ENCODE measurements around the gene LYPD1. TPM values are rescaled to one million over a fixed set of nuclear protein-coding genes. Genes with fewer than 3 reads are reported as not detected.

The LYPD1 gene
- total RNA-seq, 1 experiment from 2014 or later = 5.1 TPM

DNA sequence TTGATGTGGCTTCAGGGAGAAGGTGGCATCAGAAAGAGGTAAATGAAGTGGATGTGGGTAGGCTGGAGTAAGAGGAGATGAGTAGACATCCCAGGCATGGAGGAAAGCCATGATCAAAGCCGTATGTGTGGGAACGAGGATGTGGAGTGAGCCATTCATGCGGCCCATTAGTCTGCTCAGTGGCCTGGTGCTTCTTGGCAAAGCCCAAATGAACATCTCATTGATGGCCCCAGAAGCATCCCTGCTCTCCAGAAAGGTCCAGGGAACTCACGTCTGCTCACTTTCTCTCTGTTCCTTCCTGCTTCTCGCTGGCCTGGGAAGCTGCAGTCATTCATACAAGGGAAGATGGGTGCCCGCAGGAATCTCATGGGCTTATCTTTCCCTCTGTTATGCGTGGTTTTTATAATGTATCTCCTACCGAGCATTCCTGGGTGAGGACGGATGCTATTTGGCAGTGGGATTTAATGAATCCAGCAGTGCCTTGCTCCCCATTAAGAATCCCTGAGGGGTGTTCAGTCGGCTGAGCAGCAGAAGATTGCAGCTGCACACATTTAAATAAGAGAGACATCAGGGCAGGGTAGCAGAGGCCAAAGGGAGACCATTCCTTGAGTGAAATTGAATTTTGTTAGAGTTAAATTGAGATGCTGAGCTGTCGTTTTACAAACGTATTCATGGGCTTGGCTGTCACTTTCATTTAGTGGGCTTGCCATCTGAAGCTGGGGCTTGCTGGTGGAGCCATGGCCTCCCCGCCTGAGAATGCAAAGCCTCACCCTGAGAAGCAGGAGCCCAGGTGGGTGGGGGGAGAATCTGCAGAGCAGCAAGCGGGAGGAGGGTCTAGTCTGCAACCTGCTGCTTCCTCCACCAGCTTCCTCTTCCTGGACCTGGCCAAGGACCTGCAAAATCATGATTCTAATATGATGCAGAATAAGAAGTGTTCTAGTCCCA, 64.5 kb downstream of the LYPD1 start:
- H3K36me3 ChIP-seq (ENCODE audit: low read depth) = no peaks in the 10 kb centered on the region
- H3K4me3 ChIP-seq = no peak overlapping the region
- no peak overlapping the region for H2AFZ ChIP-seq
- no peaks in the 10 kb centered on the region for H3K9me2 ChIP-seq (ENCODE audit: insufficient read depth)
- TF ChIP-seq, protein P1, sequence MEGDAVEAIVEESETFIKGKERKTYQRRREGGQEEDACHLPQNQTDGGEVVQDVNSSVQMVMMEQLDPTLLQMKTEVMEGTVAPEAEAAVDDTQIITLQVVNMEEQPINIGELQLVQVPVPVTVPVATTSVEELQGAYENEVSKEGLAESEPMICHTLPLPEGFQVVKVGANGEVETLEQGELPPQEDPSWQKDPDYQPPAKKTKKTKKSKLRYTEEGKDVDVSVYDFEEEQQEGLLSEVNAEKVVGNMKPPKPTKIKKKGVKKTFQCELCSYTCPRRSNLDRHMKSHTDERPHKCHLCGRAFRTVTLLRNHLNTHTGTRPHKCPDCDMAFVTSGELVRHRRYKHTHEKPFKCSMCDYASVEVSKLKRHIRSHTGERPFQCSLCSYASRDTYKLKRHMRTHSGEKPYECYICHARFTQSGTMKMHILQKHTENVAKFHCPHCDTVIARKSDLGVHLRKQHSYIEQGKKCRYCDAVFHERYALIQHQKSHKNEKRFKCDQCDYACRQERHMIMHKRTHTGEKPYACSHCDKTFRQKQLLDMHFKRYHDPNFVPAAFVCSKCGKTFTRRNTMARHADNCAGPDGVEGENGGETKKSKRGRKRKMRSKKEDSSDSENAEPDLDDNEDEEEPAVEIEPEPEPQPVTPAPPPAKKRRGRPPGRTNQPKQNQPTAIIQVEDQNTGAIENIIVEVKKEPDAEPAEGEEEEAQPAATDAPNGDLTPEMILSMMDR (conservative IDR thresholded peaks at IDR 0.05) = no peak
- TF ChIP-seq EZH2 (IDR thresholded peaks at IDR 0.05; ENCODE audit: low read depth) = no peak
- ChIA-PET CTCF (no interaction called here), POLR2A (ENCODE audit: unreplicated experiment) (no interaction called here)
- H3K27me3 ChIP-seq (ENCODE audit: insufficient read depth, low read depth) = no peaks in the 10 kb centered on the region
- no peaks in the 10 kb centered on the region for H3K4me1 ChIP-seq (replicated peaks; ENCODE audit: insufficient read depth)
- intact Hi-C loops (cut with micrococcal nuclease; ENCODE audit: unreplicated experiment) = no loop called here
- peaks cover 12% of the 10 kb centered on the region for H4K20me1 ChIP-seq (ENCODE audit: insufficient read depth)
- BruUV-seq (replicated peaks) = no TSS peak
- DNase-seq = no peak
- H3K9me3 ChIP-seq (ENCODE audit: insufficient read depth, low read depth) = no peaks in the 10 kb centered on the region
- no peak overlapping the region for H3K27ac ChIP-seq
- no peak overlapping the region for H3K4me2 ChIP-seq
- H3K79me2 ChIP-seq (ENCODE audit: low read depth) = peaks cover 6% of the 10 kb centered on the region
- H3F3A ChIP-seq (ENCODE audit: insufficient read depth, low read depth) = no peaks in the 10 kb centered on the region

DNA sequence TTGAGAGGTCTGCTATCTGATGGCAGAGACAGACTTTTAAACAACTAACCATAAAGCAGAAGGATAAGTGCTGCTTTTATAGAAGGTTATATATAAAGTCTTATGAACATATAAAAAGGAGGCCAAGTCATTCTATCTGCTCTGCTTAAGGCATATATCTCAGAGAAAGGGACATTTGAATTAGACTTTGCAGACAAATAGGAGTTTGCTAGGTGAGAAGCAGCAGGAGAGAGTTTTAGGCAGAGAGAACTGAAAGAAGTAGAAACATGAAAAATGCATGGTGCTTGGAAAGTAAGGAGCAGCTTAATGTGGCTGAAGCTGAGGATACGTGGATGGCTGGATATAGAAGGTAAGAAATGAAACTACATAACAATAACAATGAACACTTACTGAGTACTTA, 65.4 kb downstream of the LYPD1 start:
- Histone ChIP-seq H3F3A (ENCODE audit: insufficient read depth, low read depth) (no peaks in the 10 kb centered on the region), H3K27me3 (ENCODE audit: insufficient read depth, low read depth) (no peaks in the 10 kb centered on the region), H3K27ac (no peak overlapping the region), H3K4me3 (no peak overlapping the region), H3K79me2 (ENCODE audit: low read depth) (peaks cover 6% of the 10 kb centered on the region), H4K20me1 (ENCODE audit: insufficient read depth) (peaks cover 12% of the 10 kb centered on the region), H3K4me1 (replicated peaks; ENCODE audit: insufficient read depth) (no peaks in the 10 kb centered on the region), H3K9me3 (ENCODE audit: insufficient read depth, low read depth) (no peaks in the 10 kb centered on the region), H2AFZ (no peak overlapping the region), H3K9me2 (ENCODE audit: insufficient read depth) (no peaks in the 10 kb centered on the region), H3K4me2 (no peak overlapping the region), H3K36me3 (ENCODE audit: low read depth) (no peaks in the 10 kb centered on the region)
- DNase-seq = no peak
- TF ChIP-seq, protein P1 (conservative IDR thresholded peaks at IDR 0.05) = no peak
- no peak for TF ChIP-seq EZH2 (IDR thresholded peaks at IDR 0.05; ENCODE audit: low read depth)
- ChIA-PET POLR2A (ENCODE audit: unreplicated experiment) (no interaction called here), CTCF (no interaction called here)
- no TSS peak for BruUV-seq (replicated peaks)
- intact Hi-C loops (cut with micrococcal nuclease; ENCODE audit: unreplicated experiment) = no loop called here

DNA sequence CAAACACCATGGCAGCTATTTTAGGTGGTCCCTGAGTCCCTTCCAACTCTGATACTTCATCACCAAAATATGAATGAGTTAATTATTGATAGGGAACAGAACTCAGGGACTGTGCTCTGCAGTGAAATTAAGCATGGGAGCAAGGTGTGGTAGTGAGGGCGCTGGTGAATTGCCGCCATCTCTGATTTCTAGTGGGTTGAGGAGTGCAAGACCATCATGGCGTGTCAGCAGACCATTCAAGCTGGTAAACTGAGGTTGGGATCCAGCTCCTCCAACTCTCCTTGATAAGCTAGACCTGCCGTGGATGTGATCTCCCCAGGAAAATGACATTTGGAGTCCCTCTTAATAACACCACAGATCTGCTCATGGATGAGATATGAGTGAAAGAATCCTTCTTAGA, 70.4 kb downstream of the LYPD1 start:
- intact Hi-C loops (cut with micrococcal nuclease; ENCODE audit: unreplicated experiment) = no loop called here

More for the DNA sequence above, 70.4 kb downstream of the LYPD1 start:
- no peaks in the 10 kb centered on the region for H3F3A ChIP-seq (ENCODE audit: insufficient read depth, low read depth)
- no peaks in the 10 kb centered on the region; the same call in 1 of the 2 replicates for H4K20me1 ChIP-seq (ENCODE audit: insufficient read depth)
- CTCF ChIA-PET = no interaction called here
- POLR2A ChIA-PET (ENCODE audit: unreplicated experiment) = no interaction called here
- H3K27ac ChIP-seq = no peak overlapping the region
- no peaks in the 10 kb centered on the region for H3K9me2 ChIP-seq (ENCODE audit: insufficient read depth)
- no peaks in the 10 kb centered on the region for H3K4me1 ChIP-seq (replicated peaks; ENCODE audit: insufficient read depth)
- no TSS peak for BruUV-seq (replicated peaks)
- no peak overlapping the region for H3K4me2 ChIP-seq
- H3K27me3 ChIP-seq (ENCODE audit: insufficient read depth, low read depth) = no peaks in the 10 kb centered on the region
- no peaks in the 10 kb centered on the region for H3K9me3 ChIP-seq (ENCODE audit: insufficient read depth, low read depth)
- no peak overlapping the region for H3K4me3 ChIP-seq
- H3K79me2 ChIP-seq (ENCODE audit: low read depth) = peaks cover 14% of the 10 kb centered on the region
- TF ChIP-seq, protein P1 (conservative IDR thresholded peaks at IDR 0.05) = no peak
- no peak for TF ChIP-seq EZH2 (IDR thresholded peaks at IDR 0.05; ENCODE audit: low read depth)
- no peak for DNase-seq
- no peaks in the 10 kb centered on the region for H3K36me3 ChIP-seq (ENCODE audit: low read depth)
- H2AFZ ChIP-seq = no peak overlapping the region

Data from PC-9 (cell line).